ENCODE measurements around the gene TECTB. TPM values are rescaled to one million over a fixed set of nuclear protein-coding genes. Genes with fewer than 3 reads are reported as not detected.

TECTB gene
- total RNA-seq, 5 donors from 2014 or later (not counting 1 experiment from before 2014, with no cell fraction given) = not detected

DNA sequence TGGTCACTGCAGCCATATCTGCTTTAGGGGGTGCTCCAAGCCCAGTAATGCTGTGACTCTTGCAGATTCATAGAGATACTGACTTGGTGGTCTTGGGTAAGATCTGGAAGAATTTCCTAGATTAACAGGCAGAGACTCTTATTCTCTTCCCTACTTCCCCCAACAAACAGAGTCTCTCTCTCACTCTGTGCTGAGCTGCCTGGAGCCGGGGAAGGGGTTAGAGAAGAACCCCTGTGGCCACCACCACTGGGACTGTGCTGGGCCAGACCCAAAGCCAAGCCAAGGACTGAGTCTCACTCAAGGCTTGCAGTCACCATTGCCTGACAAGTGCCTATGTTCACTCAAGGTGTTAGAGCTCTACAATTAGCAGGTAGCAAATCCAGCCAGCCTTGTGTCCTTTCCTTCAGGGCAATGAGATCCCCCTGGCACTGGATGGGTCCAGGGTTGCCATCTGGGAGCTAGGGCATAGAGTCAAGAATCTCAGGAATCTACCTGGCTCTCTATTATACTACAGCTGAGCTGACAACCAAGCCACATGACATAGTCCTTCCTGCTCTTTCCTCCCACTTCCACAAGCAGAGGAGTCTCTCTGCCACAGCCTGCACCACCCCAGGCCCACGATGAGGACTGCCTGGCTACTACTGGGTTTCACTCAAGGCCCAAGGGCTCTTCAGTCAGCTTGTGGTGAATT lies 41.4 kb upstream of the TECTB start:
- POLR2A ChIA-PET = no interaction called here
- DNase-seq (no peak), ATAC-seq (replicated peaks in 1 of 4) (no peak)
- H3K36me3 ChIP-seq (ENCODE audit: control insufficient read depth in 2 of 2, extremely low read depth in 1 of 2, insufficient read depth in 1 of 2, low read length in 1 of 2) = no peaks in the 10 kb centered on the region
- Mint-ChIP-seq H3K36me3 (no peaks in the 10 kb centered on the region), H3K4me3 (no peak overlapping the region), H3K9me3 (peaks cover 5 to 26% (median 6%) of the 10 kb centered on the region in 3 donors), H3K4me1 (no peaks in the 10 kb centered on the region), H3K27ac (no peak overlapping the region), H3K27me3 (peaks cover 16 to 27% of the 10 kb centered on the region in 2 donors)
- H3K4me1 ChIP-seq (ENCODE audit: control insufficient read depth in 1 of 2, extremely low read depth in 1 of 2, insufficient read depth in 2 of 2, low read length in 2 of 2) = no peaks in the 10 kb centered on the region
- CTCF ChIA-PET = no interaction called here
- no peak overlapping the region for H3K27ac ChIP-seq (ENCODE audit: low read length)
- H3K27me3 ChIP-seq (replicated peaks in 1 of 2; ENCODE audit: control insufficient read depth in 2 of 2, extremely low read depth in 1 of 2, insufficient read depth in 2 of 2, low read length in 1 of 2) = peaks cover 0 to 27% of the 10 kb centered on the region in 2 experiments
- H3K4me3 ChIP-seq (ENCODE audit: control insufficient read depth in 1 of 2, extremely low read depth in 1 of 2, low read length in 1 of 2) = no peak overlapping the region
- H3K9me3 ChIP-seq = no peaks in the 10 kb centered on the region
- 58% methylated on average over 2 of the region's 2 CpGs for WGBS (ENCODE audit: insufficient coverage)

DNA sequence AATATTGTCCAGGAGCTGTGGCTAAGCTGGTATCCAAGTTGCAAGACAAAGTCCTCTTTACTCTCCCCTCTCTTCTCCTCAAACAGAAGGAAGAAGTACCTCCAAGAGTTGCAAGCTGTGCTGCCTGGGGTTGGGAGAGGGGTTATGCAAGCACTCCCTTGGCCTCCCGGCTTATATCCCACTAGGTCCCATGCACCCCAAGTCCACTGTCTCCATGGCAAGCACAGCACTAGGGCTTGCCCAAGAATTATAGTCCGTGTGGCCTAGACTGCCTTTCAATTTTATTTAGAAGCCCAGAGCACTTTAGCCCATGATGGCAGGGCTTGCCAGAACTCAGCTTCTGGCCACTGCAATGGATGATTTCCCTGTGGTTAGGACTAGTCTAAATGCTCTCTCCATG lies 40.4 kb upstream of the TECTB start:
- Histone ChIP-seq H3K27me3 (replicated peaks in 1 of 2; ENCODE audit: control insufficient read depth in 2 of 2, extremely low read depth in 1 of 2, insufficient read depth in 2 of 2, low read length in 1 of 2) (peaks cover 0 to 27% of the 10 kb centered on the region in 2 experiments), H3K9me3 (no peaks in the 10 kb centered on the region), H3K27ac (ENCODE audit: low read length) (no peak overlapping the region), H3K4me3 (ENCODE audit: control insufficient read depth in 1 of 2, extremely low read depth in 1 of 2, low read length in 1 of 2) (no peak overlapping the region), H3K4me1 (ENCODE audit: control insufficient read depth in 1 of 2, extremely low read depth in 1 of 2, insufficient read depth in 2 of 2, low read length in 2 of 2) (no peaks in the 10 kb centered on the region), H3K36me3 (ENCODE audit: control insufficient read depth in 2 of 2, extremely low read depth in 1 of 2, insufficient read depth in 1 of 2, low read length in 1 of 2) (no peaks in the 10 kb centered on the region)
- Mint-ChIP-seq H3K4me3 (no peak overlapping the region), H3K27me3 (peaks cover 16 to 23% of the 10 kb centered on the region in 2 donors), H3K4me1 (no peaks in the 10 kb centered on the region), H3K27ac (no peak overlapping the region), H3K9me3 (peaks cover 5 to 19% (median 6%) of the 10 kb centered on the region in 3 donors), H3K36me3 (no peaks in the 10 kb centered on the region)
- POLR2A ChIA-PET = no interaction called here
- DNase-seq = no peak
- no peak for ATAC-seq (replicated peaks in 1 of 4)
- CTCF ChIA-PET = no interaction called here
- WGBS (ENCODE audit: insufficient coverage) = 75% methylated on average over 1 of the region's 2 CpGs

DNA sequence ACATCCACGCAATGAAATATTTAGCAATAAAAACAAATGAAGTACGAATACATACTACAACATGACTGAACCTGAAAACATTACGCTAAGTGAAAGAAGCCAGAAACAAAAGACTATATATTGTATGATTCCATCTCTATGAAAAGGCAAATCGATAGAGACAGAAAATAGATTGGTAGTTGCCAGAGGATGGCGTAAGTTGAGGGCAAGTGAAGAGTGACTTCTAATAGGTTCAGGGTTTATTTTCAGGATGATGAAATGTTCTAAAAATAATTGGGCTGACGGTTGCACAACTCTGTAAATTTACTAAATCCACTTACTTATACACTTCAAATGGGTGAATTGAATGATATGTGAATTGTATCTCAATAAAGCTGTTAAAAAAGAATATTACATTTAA lies 39.5 kb upstream of the TECTB start:
- ATAC-seq (replicated peaks in 1 of 4) = no peak
- CTCF ChIA-PET = no interaction called here
- H3K27ac ChIP-seq (ENCODE audit: low read length) = no peak overlapping the region

DNA sequence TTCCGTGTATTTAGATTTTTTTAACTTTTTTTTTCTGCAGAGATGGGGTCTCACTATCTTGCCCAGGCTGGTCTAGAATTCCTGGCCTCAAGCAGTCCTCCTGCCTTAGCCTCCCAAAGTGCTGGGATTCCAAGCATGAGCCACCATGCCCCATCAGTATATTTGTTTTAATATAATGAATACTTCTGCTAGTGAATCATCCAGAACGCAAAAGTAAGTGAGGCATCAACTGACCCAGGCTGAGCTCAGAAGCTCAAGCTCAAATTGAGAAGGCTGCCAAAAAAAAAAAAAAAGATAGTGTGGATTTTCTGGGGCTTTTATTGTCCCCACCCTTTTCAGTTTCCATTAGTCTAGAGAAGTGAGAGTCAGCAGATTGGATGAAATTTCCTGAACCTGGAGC lies 39.0 kb upstream of the TECTB start:
- POLR2A ChIA-PET = interaction anchor here in 1 of 2 donors (0.6 kb wide), 1 partner anchor 74 kb away, joined by 8 read pairs; no protein-coding TSS in a partner anchor
- WGBS (ENCODE audit: insufficient coverage) = no CpG with 5 or more reads among the region's 2 CpGs

More for the DNA sequence above, 39.5 kb upstream of the TECTB start:
- H3K9me3 ChIP-seq = no peaks in the 10 kb centered on the region
- no peaks in the 10 kb centered on the region for H3K36me3 ChIP-seq (ENCODE audit: control insufficient read depth in 2 of 2, extremely low read depth in 1 of 2, insufficient read depth in 1 of 2, low read length in 1 of 2)
- POLR2A ChIA-PET = interaction anchor here in 1 of 2 donors (0.6 kb wide), 1 partner anchor 74 kb away, joined by 8 read pairs; no protein-coding TSS in a partner anchor
- no peak overlapping the region for H3K4me3 Mint-ChIP-seq
- H3K27ac Mint-ChIP-seq = no peak overlapping the region
- peaks cover 16 to 23% of the 10 kb centered on the region in 2 donors for H3K27me3 Mint-ChIP-seq
- H3K36me3 Mint-ChIP-seq = no peaks in the 10 kb centered on the region
- no peaks in the 10 kb centered on the region for H3K4me1 Mint-ChIP-seq
- peaks cover 0 to 27% of the 10 kb centered on the region in 2 experiments for H3K27me3 ChIP-seq (replicated peaks in 1 of 2; ENCODE audit: control insufficient read depth in 2 of 2, extremely low read depth in 1 of 2, insufficient read depth in 2 of 2, low read length in 1 of 2)
- WGBS (ENCODE audit: insufficient coverage) = 100% methylated on average over 1 of the region's 6 CpGs
- no peaks in the 10 kb centered on the region for H3K4me1 ChIP-seq (ENCODE audit: control insufficient read depth in 1 of 2, extremely low read depth in 1 of 2, insufficient read depth in 2 of 2, low read length in 2 of 2)
- H3K9me3 Mint-ChIP-seq = peaks cover 8 to 15% (median 9%) of the 10 kb centered on the region in 3 donors
- DNase-seq = no peak
- no peak overlapping the region for H3K4me3 ChIP-seq (ENCODE audit: control insufficient read depth in 1 of 2, extremely low read depth in 1 of 2, low read length in 1 of 2)

DNA sequence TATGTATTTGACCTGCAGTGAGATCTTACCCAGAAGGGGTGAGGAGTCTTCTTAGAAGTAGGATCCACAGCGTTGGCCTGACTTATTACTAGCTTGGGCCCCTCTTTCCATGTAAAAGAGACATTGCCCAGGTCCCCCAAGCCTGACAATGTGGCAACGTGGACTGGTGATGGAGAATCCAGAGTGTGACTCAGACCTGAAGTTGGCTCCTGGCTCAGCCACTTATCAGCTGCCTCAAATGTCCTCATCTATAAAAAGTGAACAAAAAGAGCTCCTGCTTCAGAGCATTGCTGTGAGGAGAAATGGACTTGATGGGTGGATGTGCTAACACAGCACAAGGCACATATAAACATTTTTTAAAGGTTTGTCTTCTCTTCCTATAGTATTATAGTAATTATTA lies 35.4 kb upstream of the TECTB start:
- Mint-ChIP-seq H3K27me3 (peaks cover 10% of the 10 kb centered on the region in 2 donors), H3K4me3 (no peak overlapping the region), H3K9me3 (peaks cover 7 to 19% (median 15%) of the 10 kb centered on the region in 3 donors), H3K4me1 (no peaks in the 10 kb centered on the region), H3K36me3 (no peaks in the 10 kb centered on the region), H3K27ac (no peak overlapping the region)
- WGBS (ENCODE audit: insufficient coverage) = 63% methylated on average over 2 of the region's 2 CpGs
- Histone ChIP-seq H3K9me3 (no peaks in the 10 kb centered on the region), H3K27ac (ENCODE audit: low read length) (no peak overlapping the region), H3K27me3 (replicated peaks in 1 of 2; ENCODE audit: control insufficient read depth in 2 of 2, extremely low read depth in 1 of 2, insufficient read depth in 2 of 2, low read length in 1 of 2) (peaks cover 0 to 4% of the 10 kb centered on the region in 2 experiments), H3K4me1 (ENCODE audit: control insufficient read depth in 1 of 2, extremely low read depth in 1 of 2, insufficient read depth in 2 of 2, low read length in 2 of 2) (no peaks in the 10 kb centered on the region), H3K4me3 (ENCODE audit: control insufficient read depth in 1 of 2, extremely low read depth in 1 of 2, low read length in 1 of 2) (no peak overlapping the region), H3K36me3 (ENCODE audit: control insufficient read depth in 2 of 2, extremely low read depth in 1 of 2, insufficient read depth in 1 of 2, low read length in 1 of 2) (no peaks in the 10 kb centered on the region)
- POLR2A ChIA-PET = no interaction called here
- CTCF ChIA-PET = no interaction called here
- ATAC-seq (replicated peaks in 1 of 4) = no peak
- no peak for DNase-seq

More for the DNA sequence above, 39.0 kb upstream of the TECTB start:
- H3K4me1 Mint-ChIP-seq = no peaks in the 10 kb centered on the region
- H3K36me3 Mint-ChIP-seq = no peaks in the 10 kb centered on the region
- Histone ChIP-seq H3K36me3 (ENCODE audit: control insufficient read depth in 2 of 2, extremely low read depth in 1 of 2, insufficient read depth in 1 of 2, low read length in 1 of 2) (no peaks in the 10 kb centered on the region), H3K9me3 (no peaks in the 10 kb centered on the region), H3K4me1 (ENCODE audit: control insufficient read depth in 1 of 2, extremely low read depth in 1 of 2, insufficient read depth in 2 of 2, low read length in 2 of 2) (no peaks in the 10 kb centered on the region), H3K27ac (ENCODE audit: low read length) (no peak overlapping the region), H3K27me3 (replicated peaks in 1 of 2; ENCODE audit: control insufficient read depth in 2 of 2, extremely low read depth in 1 of 2, insufficient read depth in 2 of 2, low read length in 1 of 2) (peaks cover 0 to 26% of the 10 kb centered on the region in 2 experiments), H3K4me3 (ENCODE audit: control insufficient read depth in 1 of 2, extremely low read depth in 1 of 2, low read length in 1 of 2) (no peak overlapping the region)
- no peak overlapping the region for H3K27ac Mint-ChIP-seq
- peaks cover 9 to 20% (median 13%) of the 10 kb centered on the region in 3 donors for H3K9me3 Mint-ChIP-seq
- CTCF ChIA-PET = interaction anchor here in 1 of 2 donors (0.6 kb wide), 1 partner anchor 50 kb away, joined by 5 read pairs; no protein-coding TSS in a partner anchor
- ATAC-seq (replicated peaks in 1 of 4) (no peak), DNase-seq (no peak)
- no peak overlapping the region for H3K4me3 Mint-ChIP-seq
- peaks cover 16 to 23% of the 10 kb centered on the region in 2 donors for H3K27me3 Mint-ChIP-seq

DNA sequence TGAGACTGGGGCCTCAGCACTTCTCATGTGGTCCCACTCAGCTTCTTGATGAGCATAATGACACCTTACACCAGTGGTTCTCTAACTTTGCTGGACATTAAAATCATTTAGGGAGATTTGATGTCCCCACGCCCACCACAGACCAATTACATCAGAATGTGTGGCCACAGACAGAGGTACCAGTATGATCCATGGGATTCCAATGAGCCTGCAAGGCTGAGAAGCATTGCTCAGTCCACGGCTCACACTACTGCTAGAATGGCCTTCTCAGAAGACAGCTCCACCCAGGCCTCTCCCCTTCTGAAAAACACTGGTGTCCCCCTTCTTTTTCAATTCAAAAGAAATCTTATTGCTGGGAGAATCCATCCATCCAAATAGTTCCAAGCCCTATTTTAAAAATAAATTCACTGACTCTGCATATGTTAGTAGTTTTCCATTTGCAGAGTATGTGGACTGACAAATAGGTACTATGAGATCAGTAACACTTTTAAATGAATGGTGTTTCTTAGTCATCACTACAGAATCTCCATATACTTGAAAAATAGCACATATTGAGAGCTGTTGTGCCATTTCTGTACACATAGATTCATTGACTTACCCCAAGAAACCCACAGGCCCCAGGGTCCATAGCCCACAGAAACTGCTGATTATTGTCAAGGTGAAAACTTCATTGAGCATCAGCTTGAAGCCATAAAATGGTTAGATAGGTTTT lies 34.5 kb upstream of the TECTB start:
- H3K4me1 Mint-ChIP-seq = no peaks in the 10 kb centered on the region
- H3K36me3 Mint-ChIP-seq = no peaks in the 10 kb centered on the region
- no peaks in the 10 kb centered on the region for H3K9me3 ChIP-seq
- 100% methylated on average over 1 of the region's 2 CpGs for WGBS (ENCODE audit: insufficient coverage)
- no peak overlapping the region for H3K4me3 ChIP-seq (ENCODE audit: control insufficient read depth in 1 of 2, extremely low read depth in 1 of 2, low read length in 1 of 2)
- H3K9me3 Mint-ChIP-seq = peaks cover 7 to 19% (median 15%) of the 10 kb centered on the region in 3 donors
- H3K36me3 ChIP-seq (ENCODE audit: control insufficient read depth in 2 of 2, extremely low read depth in 1 of 2, insufficient read depth in 1 of 2, low read length in 1 of 2) = no peaks in the 10 kb centered on the region
- H3K4me3 Mint-ChIP-seq = no peak overlapping the region
- ATAC-seq (replicated peaks in 1 of 4) (no peak), DNase-seq (no peak)
- peaks cover 0 to 2% of the 10 kb centered on the region in 2 experiments for H3K27me3 ChIP-seq (replicated peaks in 1 of 2; ENCODE audit: control insufficient read depth in 2 of 2, extremely low read depth in 1 of 2, insufficient read depth in 2 of 2, low read length in 1 of 2)
- H3K4me1 ChIP-seq (ENCODE audit: control insufficient read depth in 1 of 2, extremely low read depth in 1 of 2, insufficient read depth in 2 of 2, low read length in 2 of 2) = no peaks in the 10 kb centered on the region
- no peak overlapping the region for H3K27ac Mint-ChIP-seq
- ChIA-PET POLR2A (no interaction called here), CTCF (no interaction called here)
- no peak overlapping the region for H3K27ac ChIP-seq (ENCODE audit: low read length)
- H3K27me3 Mint-ChIP-seq = peaks cover 4 to 7% of the 10 kb centered on the region in 2 donors

All from T-cell (primary cell).